ENCODE data around the gene SLC16A6. TPM values are rescaled to one million over a fixed set of nuclear protein-coding genes. Genes with fewer than 3 reads are reported as not detected.
"Not testable (repeated sequence)": the region's sequence is repeated elsewhere in the genome, so short reads cannot be mapped to it uniquely, and the experiment has no call there.

The SLC16A6 gene
- total RNA-seq, 1 donor, result 0.09 TPM

DNA sequence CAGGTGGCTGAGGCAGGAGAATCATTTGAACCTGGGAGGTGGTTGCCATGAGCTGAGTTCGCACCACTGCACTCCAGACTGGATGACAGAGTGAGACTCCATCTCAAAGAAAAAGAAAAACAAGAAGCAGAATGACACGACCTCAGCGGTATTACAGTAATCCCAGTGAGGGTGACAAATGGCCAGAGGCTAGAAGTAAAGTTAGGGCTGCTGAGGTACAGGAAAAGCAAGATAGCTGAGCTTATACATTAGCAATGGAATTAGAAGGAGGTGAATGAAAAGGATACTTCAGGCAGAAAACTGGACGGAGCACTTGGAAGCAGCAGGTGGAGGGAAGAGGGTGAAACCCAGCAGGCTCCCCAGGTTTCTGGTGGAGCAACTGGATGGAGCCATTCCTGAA lies 69.1 kb downstream of the SLC16A6 start:
- no peak overlapping the region for H3K4me3 ChIP-seq (ENCODE audit: low read depth, low read length)
- no peak for DNase-seq (ENCODE audit: low read depth)
- TF ChIP-seq CTCF (IDR thresholded peaks at IDR 0.05; ENCODE audit: insufficient read depth, low read length), result no peak

GRCh38 chr17:68220786-68221185 lies 70.1 kb downstream of the SLC16A6 start:
- not testable (repeated sequence) for DNase-seq (ENCODE audit: low read depth); H3K4me3 ChIP-seq (ENCODE audit: low read depth, low read length)

DNA sequence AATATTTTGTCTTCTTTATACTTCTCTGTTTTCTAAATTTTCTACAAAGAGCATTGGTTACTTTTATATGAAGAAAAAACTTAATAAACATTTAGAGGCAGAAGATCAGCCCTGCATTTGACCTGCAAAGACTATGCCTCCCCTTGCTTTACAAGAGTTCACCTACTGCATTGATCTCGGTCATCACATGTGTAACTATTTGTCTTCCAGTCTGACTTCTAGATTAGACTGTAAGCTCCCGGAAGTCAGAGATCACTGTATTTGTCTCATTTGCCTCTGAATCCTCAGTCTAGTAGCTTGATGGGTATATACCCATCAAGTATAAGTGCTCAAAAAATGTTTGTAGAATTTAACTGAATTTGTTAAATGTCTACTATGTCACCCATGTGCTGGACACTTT lies 70.7 kb downstream of the SLC16A6 start:
- H3K4me3 ChIP-seq (ENCODE audit: low read depth, low read length), result not testable (repeated sequence)

DNA sequence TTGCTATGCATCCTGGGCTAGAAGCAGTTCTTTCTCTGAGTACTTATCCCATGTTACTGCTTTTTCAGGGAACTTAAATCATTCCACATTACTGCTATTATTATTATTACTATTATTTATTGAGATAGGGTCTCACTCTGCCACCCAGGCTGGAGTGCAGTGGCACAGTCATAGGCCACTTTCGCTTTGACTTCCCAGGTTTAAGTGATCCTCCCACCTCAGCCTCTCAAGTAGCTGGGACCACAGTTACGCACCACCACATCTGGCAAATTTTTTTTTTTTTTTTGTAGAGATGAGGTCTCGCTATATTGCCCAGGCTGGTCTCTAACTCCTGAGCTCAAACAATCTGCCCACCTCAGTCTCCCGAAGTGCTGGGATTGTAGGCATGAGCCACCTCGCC lies 71.5 kb downstream of the SLC16A6 start:
- not testable (repeated sequence) for H3K4me3 ChIP-seq (ENCODE audit: low read depth, low read length); DNase-seq (ENCODE audit: low read depth)

More for the DNA sequence above, 70.7 kb downstream of the SLC16A6 start:
- DNase-seq (ENCODE audit: low read depth), result not testable (repeated sequence)

Other genes with a start within 250 kb of the SLC16A6 start
- gene AMZ2, start 43.1 kb downstream of the SLC16A6 start, total RNA-seq (ENCODE audit: low replicate concordance), result 89.7 and 170 TPM in 2 replicates
- gene ARSG, start 368 bp upstream of the SLC16A6 start, total RNA-seq (ENCODE audit: low replicate concordance), result 0.25 and 2.7 TPM in 2 replicates
- 78.1 and 84.9 TPM in 2 replicates for gene WIPI1, start 166.4 kb upstream of the SLC16A6 start, total RNA-seq (ENCODE audit: low replicate concordance)
- gene PRKAR1A, start 221.3 kb upstream of the SLC16A6 start, total RNA-seq (ENCODE audit: low replicate concordance), result 267 and 308 TPM in 2 replicates

Measured in fibroblast of the aortic adventitia (primary cell).